A673 (cell line): ENCODE results near the gene LENG1.

ENCODE experiments used
- EZH2 ChIP-seq: fragments of 200-600 bp; sonication (generic); IDR thresholded peaks from 2 replicates; pipeline ENCODE4 v1.6.1; 2017; ENCODE audit warnings: borderline replicate concordance, low read depth, mild to moderate bottlenecking, mixed read lengths, antibody characterized with exemption, low read length; ENCODE audit not compliant: poor library complexity, severe bottlenecking
- TF ChIP-seq, protein P1 (sequence below): fragments of 300-800, 200-600 bp; sonication (generic); conservative IDR thresholded peaks from 2 replicates; pipeline ENCODE4 v1.5.1; 2017; ENCODE audit warnings: low read depth, mild to moderate bottlenecking, antibody characterized with exemption, low read length, moderate library complexity, mixed read lengths

DNA sequence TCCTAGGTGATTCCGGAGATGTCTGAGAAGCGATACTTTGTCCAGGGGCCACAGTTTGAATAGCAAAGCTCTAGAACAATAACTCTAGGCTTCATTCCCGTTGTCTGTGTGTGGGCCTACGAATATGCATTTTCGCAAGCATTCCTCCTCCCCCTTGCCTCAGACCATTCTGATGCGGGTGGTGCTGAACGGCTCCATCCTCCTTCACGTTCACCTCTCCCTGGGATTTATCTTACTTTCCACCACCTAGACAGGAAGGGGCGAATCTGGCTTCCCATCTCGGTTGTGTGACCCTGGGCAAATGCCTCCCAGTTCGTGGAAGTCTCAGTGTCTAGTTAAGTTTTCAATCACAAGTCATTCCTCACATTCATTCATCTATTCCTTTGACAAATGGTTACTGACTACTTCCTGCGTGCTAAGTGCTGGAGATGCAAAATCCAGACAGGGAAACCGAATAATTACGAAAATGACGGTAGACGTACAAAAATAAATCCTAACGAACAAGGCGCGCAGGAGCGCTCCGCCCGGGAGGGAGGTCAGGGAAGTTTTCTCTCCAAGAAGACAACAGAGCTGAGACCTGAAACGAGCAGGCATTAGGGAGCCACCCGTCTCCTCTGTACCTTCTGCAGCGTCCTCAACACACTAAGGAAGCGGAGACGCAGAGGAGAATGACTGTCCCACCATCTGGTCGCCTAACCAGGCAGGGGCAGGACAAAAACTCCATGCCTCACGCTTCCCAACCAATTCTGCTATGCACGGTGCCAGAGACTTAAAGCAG lies 23.2 kb downstream of the LENG1 start:
- no peak for TF ChIP-seq EZH2
- TF ChIP-seq, protein P1, sequence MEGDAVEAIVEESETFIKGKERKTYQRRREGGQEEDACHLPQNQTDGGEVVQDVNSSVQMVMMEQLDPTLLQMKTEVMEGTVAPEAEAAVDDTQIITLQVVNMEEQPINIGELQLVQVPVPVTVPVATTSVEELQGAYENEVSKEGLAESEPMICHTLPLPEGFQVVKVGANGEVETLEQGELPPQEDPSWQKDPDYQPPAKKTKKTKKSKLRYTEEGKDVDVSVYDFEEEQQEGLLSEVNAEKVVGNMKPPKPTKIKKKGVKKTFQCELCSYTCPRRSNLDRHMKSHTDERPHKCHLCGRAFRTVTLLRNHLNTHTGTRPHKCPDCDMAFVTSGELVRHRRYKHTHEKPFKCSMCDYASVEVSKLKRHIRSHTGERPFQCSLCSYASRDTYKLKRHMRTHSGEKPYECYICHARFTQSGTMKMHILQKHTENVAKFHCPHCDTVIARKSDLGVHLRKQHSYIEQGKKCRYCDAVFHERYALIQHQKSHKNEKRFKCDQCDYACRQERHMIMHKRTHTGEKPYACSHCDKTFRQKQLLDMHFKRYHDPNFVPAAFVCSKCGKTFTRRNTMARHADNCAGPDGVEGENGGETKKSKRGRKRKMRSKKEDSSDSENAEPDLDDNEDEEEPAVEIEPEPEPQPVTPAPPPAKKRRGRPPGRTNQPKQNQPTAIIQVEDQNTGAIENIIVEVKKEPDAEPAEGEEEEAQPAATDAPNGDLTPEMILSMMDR: no peak
